AG09309 (cell line): ENCODE results near the gene CCDC170.
"Not testable (repeated sequence)": the region's sequence is repeated elsewhere in the genome, so short reads cannot be mapped to it uniquely, and the experiment has no call there.

Source experiments
- DNase-seq: peaks from one replicate; pipeline ENCODE4 v3.0.0-alpha.2; 2010; ENCODE audit warnings: low read depth
- H3K4me3 ChIP-seq: 2 replicates; pipeline ENCODE4 v1.5.1; 2011; ENCODE audit warnings: mild to moderate bottlenecking, low read depth, low read length, moderate library complexity; ENCODE audit not compliant: control insufficient read depth
- CTCF ChIP-seq: IDR thresholded peaks from 2 replicates; pipeline ENCODE4 v1.5.1; 2011; ENCODE audit warnings: mild to moderate bottlenecking, low read depth, low read length, inconsistent platforms; ENCODE audit not compliant: insufficient read depth, control insufficient read depth; ENCODE audit errors: missing control alignments

The CCDC170 gene

GRCh38 chr6:151493804-151494234 lies at the start of gene CCDC170:
TSS of gene CCDC170 (plus strand) at chr6:151494017. CDS start at chr6:151494129, 112 bp downstream.
- TF ChIP-seq CTCF: no peak
- no peak for DNase-seq
- H3K4me3 ChIP-seq: peak within 1 kb of the TSS; percentile 65

GRCh38 chr6:151445482-151445881 lies 48.3 kb upstream of the CCDC170 start:
- no peak overlapping the region for H3K4me3 ChIP-seq
- DNase-seq: peak; percentile 60
- no peak for TF ChIP-seq CTCF

GRCh38 chr6:151447237-151447636 lies 46.6 kb upstream of the CCDC170 start:
- DNase-seq: no peak
- no peak for TF ChIP-seq CTCF
- no peak overlapping the region for H3K4me3 ChIP-seq

- no peak for TF ChIP-seq CTCF
- DNase-seq: no peak
- H3K4me3 ChIP-seq: no peak overlapping the region
Measured at GRCh38 chr6:151448623-151449022, 45.2 kb upstream of the CCDC170 start.

GRCh38 chr6:151450928-151451327 lies 42.9 kb upstream of the CCDC170 start:
- DNase-seq: not testable (repeated sequence)
- peak overlapping the region; percentile 93 for H3K4me3 ChIP-seq

- no peak for DNase-seq
- no peak for TF ChIP-seq CTCF
Measured at GRCh38 chr6:151451417-151451949, 42.3 kb upstream of the CCDC170 start.

GRCh38 chr6:151451950-151452749 lies 41.7 kb upstream of the CCDC170 start, which contains the start of gene RMND1:
TSS of gene RMND1 (minus strand) at chr6:151452126. CDS start at chr6:151445811, 6,315 bp downstream.
- TF ChIP-seq CTCF: no peak
- H3K4me3 ChIP-seq: peak within 1 kb of the TSS; percentile 93
- peak; percentile 99 for DNase-seq

More at GRCh38 chr6:151451417-151451949, 42.3 kb upstream of the CCDC170 start:
- peak overlapping the region; percentile 93 for H3K4me3 ChIP-seq
